HFF-Myc (cell line): ENCODE measurements around the gene CAMK1D.
"Not testable (repeated sequence)": the region's sequence is repeated elsewhere in the genome, so short reads cannot be mapped to it uniquely, and the experiment has no call there.

Experiments
- DNase-seq: peaks from one replicate; pipeline ENCODE4 v3.0.0-alpha.2; 2011; ENCODE audit warnings: low read depth; ENCODE audit errors: extremely low read depth
- H3K4me3 ChIP-seq: replicated peaks from 2 replicates; pipeline ENCODE4 v1.5.1; 2011; ENCODE audit warnings: low read depth, mild to moderate bottlenecking, control low read depth, low read length
- CTCF ChIP-seq: IDR thresholded peaks from 2 replicates; pipeline ENCODE4 v1.5.1; 2012; ENCODE audit warnings: mild to moderate bottlenecking, low read depth, low read length, control low read depth; ENCODE audit errors: missing control alignments

CAMK1D gene

GRCh38 chr10:12711350-12711708 lies 362.0 kb downstream of the CAMK1D start:
- no peak for TF ChIP-seq CTCF
- no peak for DNase-seq
- no peak overlapping the region for H3K4me3 ChIP-seq

GRCh38 chr10:12712293-12712983 lies 363.1 kb downstream of the CAMK1D start:
- H3K4me3 ChIP-seq = no peak overlapping the region
- DNase-seq = no peak
- no peak for TF ChIP-seq CTCF

- not testable (repeated sequence) for H3K4me3 ChIP-seq, DNase-seq
Observed at GRCh38 chr10:12712984-12713316, 363.6 kb downstream of the CAMK1D start.

- no peak for TF ChIP-seq CTCF
- no peak for DNase-seq
- H3K4me3 ChIP-seq = no peak overlapping the region
Observed at GRCh38 chr10:12716042-12716441, 366.7 kb downstream of the CAMK1D start.

GRCh38 chr10:12717981-12718707 lies 368.8 kb downstream of the CAMK1D start:
- no peak for TF ChIP-seq CTCF
- no peak overlapping the region for H3K4me3 ChIP-seq
- DNase-seq = no peak

GRCh38 chr10:12719365-12719764 lies 370.0 kb downstream of the CAMK1D start:
- TF ChIP-seq CTCF = no peak
- H3K4me3 ChIP-seq = no peak overlapping the region
- DNase-seq = no peak

- no peak overlapping the region for H3K4me3 ChIP-seq
Observed at GRCh38 chr10:12720217-12720981, 371.1 kb downstream of the CAMK1D start.

More at GRCh38 chr10:12720217-12720981, 371.1 kb downstream of the CAMK1D start:
- no peak for TF ChIP-seq CTCF
- no peak for DNase-seq
